H1 (cell line): ENCODE results near the gene DEPP1.

Experiments used
- EZH2 ChIP-seq: fragments of 200-600 bp; sonication (generic); IDR thresholded peaks from 2 replicates; pipeline ENCODE4 v1.7.1; 2012; ENCODE audit warnings: low read depth, mild to moderate bottlenecking, moderate library complexity, low read length, inconsistent platforms; ENCODE audit not compliant: severe bottlenecking
- POLR2AphosphoS5 ChIP-seq: IDR thresholded peaks from 2 replicates; pipeline ENCODE4 v1.6.1; 2011; ENCODE audit warnings: low read depth, low read length

DNA sequence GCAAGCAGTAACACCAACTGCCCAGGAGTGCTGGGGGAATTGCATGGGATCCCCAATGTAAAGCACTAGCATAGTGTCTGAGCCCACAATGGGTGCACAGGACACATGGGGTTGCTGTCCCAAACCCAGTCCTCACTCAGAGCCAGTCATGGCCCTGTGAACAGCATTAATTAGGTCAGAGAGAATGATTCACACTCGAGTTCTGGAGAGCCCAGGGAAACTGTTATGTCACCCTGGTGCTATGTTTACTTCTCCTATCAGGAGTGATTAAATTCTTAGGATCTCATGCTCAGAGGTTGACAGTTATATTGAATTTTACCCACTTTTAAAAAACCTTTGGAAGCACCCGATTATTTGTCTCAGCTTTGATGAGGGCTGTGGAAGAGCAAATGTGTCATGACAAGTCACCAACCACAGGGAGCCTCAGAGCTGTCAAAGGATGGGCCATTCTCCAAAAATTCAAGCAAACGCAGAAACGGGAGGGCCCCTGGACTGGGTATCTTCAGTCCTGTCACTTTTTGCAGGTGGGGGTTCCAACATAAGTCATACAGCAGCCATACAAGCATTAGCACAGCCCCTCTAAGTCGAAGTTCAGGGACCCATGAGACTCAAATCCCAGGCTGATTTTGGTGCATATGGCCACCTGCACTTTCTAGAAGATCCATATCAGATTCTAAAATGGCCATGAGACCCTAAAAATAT is 20.3 kb downstream of the DEPP1 start:
- TF ChIP-seq EZH2 (no peak), POLR2AphosphoS5 (no peak)
